CD14-positive monocyte (primary cell): ENCODE results near the gene MAD1L1. TPM values are rescaled to one million over a fixed set of nuclear protein-coding genes. Genes with fewer than 3 reads are reported as not detected.

ENCODE experiments used
- DNase-seq, 3 donors: peaks; one replicate each; pipeline ENCODE4 v3.0.0-alpha.2; 2011 to 2022
- H2AFZ ChIP-seq: 2 replicates; pipeline ENCODE4 v1.6.0; 2012; ENCODE audit warnings: mild to moderate bottlenecking, low read depth, low read length, inconsistent platforms; ENCODE audit not compliant: insufficient read depth, poor library complexity, severe bottlenecking
- H3K27ac ChIP-seq, 2 donors: 1 replicate in 1 of 2; 2 replicates in 1 of 2; pipeline ENCODE4 v1.5.1; 2012 to 2013; ENCODE audit warnings: low read length in 2 of 2, control low read depth in 1 of 2, inconsistent platforms in 1 of 2, low read depth in 1 of 2, mild to moderate bottlenecking in 1 of 2
- H3K27me3 ChIP-seq, 2 donors: one replicate each; pipeline versions ENCODE4 v1.6.0 to v1.6.1; 2011 to 2013; ENCODE audit warnings: low read length in 2 of 2; ENCODE audit not compliant: control insufficient read depth in 2 of 2, insufficient read depth in 2 of 2
- H3K36me3 ChIP-seq, 2 donors: replicated peaks in 1 of 2; 1 replicate in 1 of 2; 2 replicates in 1 of 2; pipeline versions ENCODE4 v1.5.1 to v1.6.1; 2012 to 2013; ENCODE audit warnings: low read length in 2 of 2, control low read depth in 1 of 2, inconsistent platforms in 1 of 2, mild to moderate bottlenecking in 1 of 2; ENCODE audit not compliant: insufficient read depth in 2 of 2, control insufficient read depth in 1 of 2
- H3K4me1 ChIP-seq, 2 donors: 1 replicate in 1 of 2; 2 replicates in 1 of 2; pipeline versions ENCODE4 v1.5.1 to v1.6.1; 2012 to 2013; ENCODE audit warnings: low read length in 2 of 2, control low read depth in 1 of 2, inconsistent platforms in 1 of 2, mild to moderate bottlenecking in 1 of 2, moderate library complexity in 1 of 2; ENCODE audit not compliant: insufficient read depth in 2 of 2, control insufficient read depth in 1 of 2
- H3K4me2 ChIP-seq: replicated peaks from 2 replicates; pipeline ENCODE3; 2012; ENCODE audit warnings: low read length, moderate library complexity, mild to moderate bottlenecking; ENCODE audit not compliant: poor library complexity, severe bottlenecking; ENCODE audit errors: extremely low read depth
- H3K4me3 ChIP-seq, 3 experiments: fragments of 200-600 bp in 1 of 3; sonication (generic) in 1 of 3; replicated peaks in 1 of 3; 1 replicate in 2 of 3; 2 replicates in 1 of 3; pipeline ENCODE4 v1.5.1; 2011 to 2013; ENCODE audit warnings: low read length in 3 of 3, mild to moderate bottlenecking in 3 of 3, control low read depth in 2 of 3, low read depth in 2 of 3, inconsistent platforms in 1 of 3, moderate library complexity in 1 of 3
- H3K79me2 ChIP-seq: 2 replicates; pipeline ENCODE4 v1.6.0; 2012; ENCODE audit warnings: mild to moderate bottlenecking, control low read depth, inconsistent platforms, low read length, moderate library complexity; ENCODE audit not compliant: insufficient read depth
- H3K9ac ChIP-seq: 2 replicates; pipeline ENCODE4 v1.6.0; 2017; ENCODE audit warnings: low read length, mild to moderate bottlenecking; ENCODE audit not compliant: insufficient read depth, poor library complexity, severe bottlenecking
- H3K9me3 ChIP-seq, 2 donors: replicated peaks in 1 of 2; 1 replicate in 1 of 2; 2 replicates in 1 of 2; pipeline versions ENCODE4 v1.5.1 to v1.6.1; 2012 to 2013; ENCODE audit warnings: low read length in 2 of 2, control low read depth in 1 of 2; ENCODE audit not compliant: control insufficient read depth in 1 of 2, insufficient read depth in 1 of 2
- H4K20me1 ChIP-seq: 2 replicates; pipeline ENCODE4 v1.6.0; 2012; ENCODE audit warnings: mild to moderate bottlenecking, low read length, control low read depth, moderate library complexity; ENCODE audit not compliant: insufficient read depth
- H3K27ac Mint-ChIP-seq, 7 donors: one replicate each; pipeline ENCODE4 v1.8.0; 2020; ENCODE audit warnings: mild to moderate bottlenecking in 7 of 7, mixed read lengths in 7 of 7, moderate library complexity in 6 of 7, inconsistent platforms in 2 of 7
- H3K27me3 Mint-ChIP-seq, 3 donors: one replicate each; pipeline ENCODE4 v1.8.0; 2021 to 2022; ENCODE audit warnings: low read depth in 3 of 3, mild to moderate bottlenecking in 3 of 3, mixed read lengths in 3 of 3, moderate library complexity in 3 of 3, inconsistent platforms in 1 of 3
- H3K36me3 Mint-ChIP-seq, 2 donors: one replicate each; pipeline ENCODE4 v1.8.0; 2020; ENCODE audit warnings: mixed read lengths in 2 of 2, inconsistent platforms in 1 of 2, mild to moderate bottlenecking in 1 of 2
- H3K4me1 Mint-ChIP-seq: one replicate; pipeline ENCODE4 v1.8.0; 2020; ENCODE audit warnings: mild to moderate bottlenecking, mixed read lengths
- H3K4me3 Mint-ChIP-seq, 2 donors: one replicate each; pipeline ENCODE4 v1.8.0; 2020; ENCODE audit warnings: mild to moderate bottlenecking in 2 of 2, mixed read lengths in 2 of 2, moderate library complexity in 1 of 2
- H3K9me3 Mint-ChIP-seq, 7 donors: one replicate each; pipeline ENCODE4 v1.8.0; 2020 to 2022; ENCODE audit warnings: mixed read lengths in 7 of 7, mild to moderate bottlenecking in 6 of 7, moderate library complexity in 6 of 7, inconsistent platforms in 2 of 7
- CTCF ChIP-seq: fragments of 200-600 bp; IDR thresholded peaks from one replicate; pipeline ENCODE4 v1.8.0; 2022; ENCODE audit warnings: antibody characterized with exemption, mild to moderate bottlenecking
- WGBS: methylation state at CpG from one replicate; pipeline ENCODE4 v1.1.5; 2013; ENCODE audit warnings: missing lambda C conversion rate; ENCODE audit not compliant: insufficient coverage; 5-methylcytosine and 5-hydroxymethylcytosine counted together
- intact Hi-C, 2 donors: fragments of 100-400 bp; cut with micrococcal nuclease; formaldehyde crosslinking; loops; one replicate each; pipeline versions ENCODE4 v1.15.0 to v1.15.1; 2023
- polyA plus RNA-seq, 3 donors: library from polyadenylated mRNA; depleted of rRNA in 1 of 3; unstranded in 2 of 3; stranded (reverse) in 1 of 3; fragments of 300-500 nt in 2 of 3; fragments of >200 nt in 1 of 3; fragmentation: Illumina TruSeq in 2 of 3; gene quantifications; 1 replicate in 2 of 3; 2 replicates in 1 of 3; pipeline ENCODE4 v1.2.3, GENCODE V29; 2012 to 2021

MAD1L1 gene
- polyA plus RNA-seq, 3 donors, result 22.0 to 39.4 (median 33.2) TPM

- H2AFZ ChIP-seq, result no peak overlapping the region
- peaks cover 46% of the 10 kb centered on the region in 2 donors for H3K36me3 Mint-ChIP-seq
- DNase-seq, result no peak
- H3K27ac Mint-ChIP-seq, result peak overlapping the region in 4 of 7 donors; percentile 22 to 82 (median 49)
- peaks cover 0 to 1% (median 0%) of the 10 kb centered on the region in 3 donors for H3K27me3 Mint-ChIP-seq
- peaks cover 7% of the 10 kb centered on the region for H3K4me1 Mint-ChIP-seq
- H3K27ac ChIP-seq, result no peak overlapping the region
- no peak overlapping the region for H3K4me2 ChIP-seq
- peaks cover 0 to 3% of the 10 kb centered on the region in 2 donors for H3K9me3 ChIP-seq
- no peak overlapping the region for H3K4me3 ChIP-seq
- H3K36me3 ChIP-seq, result peaks cover 0 to 5% of the 10 kb centered on the region in 2 donors
- no peaks in the 10 kb centered on the region for H4K20me1 ChIP-seq
- peaks cover 0 to 9% (median 3%) of the 10 kb centered on the region in 7 donors for H3K9me3 Mint-ChIP-seq
- H3K27me3 ChIP-seq, result no peaks in the 10 kb centered on the region
- no peaks in the 10 kb centered on the region for H3K4me1 ChIP-seq
- 99% methylated on average over 37 of the region's 45 CpGs for WGBS
- H3K79me2 ChIP-seq, result no peaks in the 10 kb centered on the region
- H3K4me3 Mint-ChIP-seq, result no peak overlapping the region
- H3K9ac ChIP-seq, result no peak overlapping the region
- TF ChIP-seq CTCF, result no peak
- intact Hi-C loops, result no loop called here
These were observed 265.0 kb downstream of the MAD1L1 start for GRCh38 chr7:1967512-1968396.

- no peak overlapping the region for H3K4me3 ChIP-seq
- intact Hi-C loops, result no loop called here
- H3K4me1 Mint-ChIP-seq, result peaks cover 7% of the 10 kb centered on the region
- H3K9me3 ChIP-seq, result peaks cover 6 to 8% of the 10 kb centered on the region in 2 donors
- H3K27ac Mint-ChIP-seq, result peak overlapping the region in 1 of 7 donors; percentile 58
- H3K4me2 ChIP-seq, result no peak overlapping the region
- H2AFZ ChIP-seq, result no peak overlapping the region
- H3K4me1 ChIP-seq, result no peaks in the 10 kb centered on the region
- no peaks in the 10 kb centered on the region for H4K20me1 ChIP-seq
- H3K4me3 Mint-ChIP-seq, result no peak overlapping the region
- no peaks in the 10 kb centered on the region for H3K79me2 ChIP-seq
- 96% methylated on average over 23 of the region's 26 CpGs for WGBS
- H3K27me3 ChIP-seq, result no peaks in the 10 kb centered on the region
- H3K27ac ChIP-seq, result no peak overlapping the region
- H3K9me3 Mint-ChIP-seq, result peaks cover 7 to 19% (median 10%) of the 10 kb centered on the region in 7 donors
- H3K27me3 Mint-ChIP-seq, result peaks cover 0 to 1% (median 0%) of the 10 kb centered on the region in 3 donors
- no peak for TF ChIP-seq CTCF
- H3K9ac ChIP-seq, result no peak overlapping the region
- peaks cover 5 to 6% of the 10 kb centered on the region in 2 donors for H3K36me3 ChIP-seq
- DNase-seq, result no peak
- H3K36me3 Mint-ChIP-seq, result peaks cover 50 to 51% of the 10 kb centered on the region in 2 donors
These were observed 266.0 kb downstream of the MAD1L1 start for GRCh38 chr7:1966631-1967200.
